SH-SY5Y (cell line): Measurements from ENCODE around the gene C2CD3.

Experiments used
- GATA2 ChIP-seq: IDR thresholded peaks from 2 replicates; pipeline ENCODE4 v1.6.1; 2011; ENCODE audit warnings: mild to moderate bottlenecking, low read depth, low read length
- GATA3 ChIP-seq: IDR thresholded peaks from 2 replicates; pipeline ENCODE4 v1.6.1; 2011; ENCODE audit warnings: low read depth, mild to moderate bottlenecking, low read length, moderate library complexity

DNA sequence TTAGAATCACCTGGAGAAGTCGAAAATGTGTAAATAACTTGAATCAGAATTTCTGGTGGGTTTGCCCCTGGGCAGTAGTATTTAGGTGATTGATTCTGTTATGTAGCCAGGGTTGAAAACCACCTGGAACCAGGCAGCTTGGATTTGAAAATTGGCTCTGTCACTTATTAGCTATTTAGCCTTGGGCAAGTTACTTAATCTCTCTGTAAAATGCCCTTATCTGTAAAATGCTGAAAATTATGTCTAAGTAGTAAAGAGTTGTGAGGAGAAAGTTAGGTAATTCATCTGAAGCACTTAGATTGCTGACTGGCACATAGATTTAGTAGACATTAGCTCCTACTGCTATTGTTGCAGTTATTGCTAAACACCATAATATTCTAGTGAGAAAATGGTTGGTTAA lies 49.6 kb upstream of the C2CD3 start:
- TF ChIP-seq GATA3, result 0 out of 2 replicates have a peak, but pooled peaks have one; percentile 22
- peak; percentile 70 for TF ChIP-seq GATA2
